DOHH2 (cell line): ENCODE data around the gene CARHSP1.

Experiments used
- CTCF ChIP-seq: fragments of 200-600 bp; sonication (generic); IDR thresholded peaks from one replicate; pipeline ENCODE4 v1.5.1; 2014; ENCODE audit warnings: antibody characterized with exemption, mild to moderate bottlenecking, low read depth, low read length; ENCODE audit not compliant: poor library complexity, severe bottlenecking
- EZH2phosphoT487 ChIP-seq: fragments of 200-600 bp; sonication (generic); IDR thresholded peaks from 2 replicates; pipeline ENCODE4 v1.6.1; 2017; ENCODE audit warnings: borderline replicate concordance, mild to moderate bottlenecking, antibody characterized with exemption, low read length, moderate library complexity, mixed read lengths

GRCh38 chr16:8915722-8916301 lies 47.0 kb upstream of the CARHSP1 start:
- no peak for TF ChIP-seq CTCF
- no peak for TF ChIP-seq EZH2phosphoT487
